ENCODE data around the gene SEPTIN5. TPM values are rescaled to one million over a fixed set of nuclear protein-coding genes. Genes with fewer than 3 reads are reported as not detected.

Gene SEPTIN5
- total RNA-seq, 1 experiment from 2014 or later: 2.0 TPM

- intact Hi-C loops (cut with micrococcal nuclease): loop anchor here (1.0 kb wide), 1 partner anchor 179 kb away; no protein-coding TSS in a partner anchor
- ChIA-PET CTCF (interaction anchor here (0.5 to 4.0 kb wide), 54 partner anchors 11 to 555 kb away, joined by 3 to 76 read pairs (median 4); no protein-coding TSS in a partner anchor), POLR2A (interaction anchor here (0.6 to 1.8 kb wide), 4 partner anchors 10 to 218 kb away, joined by 3 to 4 read pairs (median 3); partner anchors contain the start of genes COMT and TXNRD2)
- peak; percentile 97 for TF ChIP-seq CTCF (IDR thresholded peaks at IDR 0.05; ENCODE audit: unreplicated experiment)
- peak overlapping the region; percentile 70 for H3K4me3 Mint-ChIP-seq (ENCODE audit: unreplicated experiment)
- no peaks in the 10 kb centered on the region for H3K4me1 Mint-ChIP-seq (ENCODE audit: insufficient read depth, unreplicated experiment)
- H3K27ac Mint-ChIP-seq (ENCODE audit: low read depth, unreplicated experiment): no peak overlapping the region
- H3K9me3 Mint-ChIP-seq (ENCODE audit: unreplicated experiment): no peaks in the 10 kb centered on the region
- H3K27me3 Mint-ChIP-seq (ENCODE audit: insufficient read depth, unreplicated experiment): no peaks in the 10 kb centered on the region
- BruUV-seq (replicated peaks): no TSS peak
- H3K36me3 Mint-ChIP-seq (ENCODE audit: insufficient read depth, unreplicated experiment): no peaks in the 10 kb centered on the region
- peak; percentile 76 for DNase-seq (ENCODE audit: unreplicated experiment)
These were observed 16.5 kb downstream of the SEPTIN5 start for GRCh38 chr22:19730655-19731360.

- no peaks in the 10 kb centered on the region for H3K4me1 Mint-ChIP-seq (ENCODE audit: insufficient read depth, unreplicated experiment)
- no TSS peak for BruUV-seq (replicated peaks)
- no peak for TF ChIP-seq CTCF (IDR thresholded peaks at IDR 0.05; ENCODE audit: unreplicated experiment)
- ChIA-PET POLR2A (interaction anchor here (0.6 to 1.8 kb wide), 2 partner anchors 137 to 179 kb away, joined by 3 to 4 read pairs; no protein-coding TSS in a partner anchor), CTCF (interaction anchor here (0.9 to 4.0 kb wide), 23 partner anchors 9 to 533 kb away, joined by 3 to 76 read pairs (median 4); no protein-coding TSS in a partner anchor)
- intact Hi-C loops (cut with micrococcal nuclease): no loop called here
- no peaks in the 10 kb centered on the region for H3K27me3 Mint-ChIP-seq (ENCODE audit: insufficient read depth, unreplicated experiment)
- no peak for DNase-seq (ENCODE audit: unreplicated experiment)
- H3K27ac Mint-ChIP-seq (ENCODE audit: low read depth, unreplicated experiment): no peak overlapping the region
- no peaks in the 10 kb centered on the region for H3K9me3 Mint-ChIP-seq (ENCODE audit: unreplicated experiment)
- no peaks in the 10 kb centered on the region for H3K36me3 Mint-ChIP-seq (ENCODE audit: insufficient read depth, unreplicated experiment)
- H3K4me3 Mint-ChIP-seq (ENCODE audit: unreplicated experiment): no peak overlapping the region
These were observed 17.2 kb downstream of the SEPTIN5 start for GRCh38 chr22:19731361-19732135.

- TF ChIP-seq CTCF (IDR thresholded peaks at IDR 0.05; ENCODE audit: unreplicated experiment): no peak
- ChIA-PET CTCF (interaction anchor here (0.6 to 3.9 kb wide), 4 partner anchors 14 to 119 kb away, joined by 3 to 26 read pairs (median 6); no protein-coding TSS in a partner anchor), POLR2A (no interaction called here)
- H3K27me3 Mint-ChIP-seq (ENCODE audit: insufficient read depth, unreplicated experiment): no peaks in the 10 kb centered on the region
- no TSS peak for BruUV-seq (replicated peaks)
- no peaks in the 10 kb centered on the region for H3K36me3 Mint-ChIP-seq (ENCODE audit: insufficient read depth, unreplicated experiment)
- no peaks in the 10 kb centered on the region for H3K4me1 Mint-ChIP-seq (ENCODE audit: insufficient read depth, unreplicated experiment)
- no peak overlapping the region for H3K27ac Mint-ChIP-seq (ENCODE audit: low read depth, unreplicated experiment)
- intact Hi-C loops (cut with micrococcal nuclease): no loop called here
- H3K9me3 Mint-ChIP-seq (ENCODE audit: unreplicated experiment): no peaks in the 10 kb centered on the region
- no peak for DNase-seq (ENCODE audit: unreplicated experiment)
- no peak overlapping the region for H3K4me3 Mint-ChIP-seq (ENCODE audit: unreplicated experiment)
These were observed 18.3 kb downstream of the SEPTIN5 start for GRCh38 chr22:19732403-19733113.
